Aorta (tissue), 5 donors: ENCODE results near the gene COMMD4. TPM values are rescaled to one million over a fixed set of nuclear protein-coding genes. Genes with fewer than 3 reads are reported as not detected.
"Not testable (repeated sequence)": the region's sequence is repeated elsewhere in the genome, so short reads cannot be mapped to it uniquely, and the experiment has no call there.

Experiments used
- ATAC-seq: fragments of 200-7000 bp; cut with Tn5 transposase; one replicate; pipeline ENCODE4 v1.9.1; 2022; ENCODE audit warnings: moderate library complexity; ENCODE audit not compliant: low FRiP score
- DNase-seq, 2 donors: peaks; one replicate each; pipeline ENCODE4 v3.0.0-alpha.2; 2020
- H3K27ac ChIP-seq, 2 donors: one replicate each; pipeline ENCODE4 v1.5.1; 2013; ENCODE audit warnings: low read length in 2 of 2, mild to moderate bottlenecking in 2 of 2, moderate library complexity in 2 of 2, control low read depth in 1 of 2, inconsistent platforms in 1 of 2, low read depth in 1 of 2
- H3K27me3 ChIP-seq, 2 donors: one replicate each; pipeline ENCODE4 v1.6.1; 2013; ENCODE audit warnings: control low read depth in 1 of 2, low read length in 1 of 2, mild to moderate bottlenecking in 1 of 2, moderate library complexity in 1 of 2; ENCODE audit not compliant: insufficient read depth in 2 of 2, control insufficient read depth in 1 of 2
- H3K36me3 ChIP-seq, 2 donors: one replicate each; pipeline ENCODE4 v1.6.1; 2013; ENCODE audit warnings: control low read depth in 1 of 2, low read length in 1 of 2, mild to moderate bottlenecking in 1 of 2; ENCODE audit not compliant: insufficient read depth in 2 of 2, control insufficient read depth in 1 of 2
- H3K4me1 ChIP-seq, 2 donors: one replicate each; pipeline ENCODE4 v1.6.1; 2013; ENCODE audit warnings: low read length in 2 of 2, control low read depth in 1 of 2, mild to moderate bottlenecking in 1 of 2, moderate library complexity in 1 of 2; ENCODE audit not compliant: insufficient read depth in 2 of 2, control insufficient read depth in 1 of 2
- H3K4me3 ChIP-seq, 2 donors: one replicate each; pipeline ENCODE4 v1.5.1; 2013; ENCODE audit warnings: low read length in 2 of 2, control low read depth in 1 of 2, mild to moderate bottlenecking in 1 of 2
- H3K9me3 ChIP-seq: one replicate; pipeline ENCODE4 v1.6.1; 2013; ENCODE audit warnings: mild to moderate bottlenecking, low read length; ENCODE audit not compliant: control insufficient read depth
- WGBS, 2 donors: extraction: QIAGEN DNeasy Blood & Tissue Kit; methylation state at CpG; one replicate each; pipeline ENCODE4 v1.1.7; 2013; 5-methylcytosine and 5-hydroxymethylcytosine counted together
- intact Hi-C, 2 donors: fragments of 100-400 bp; cut with DNase I; formaldehyde crosslinking; loops; one replicate each; pipeline versions ENCODE4 v1.14.2 to v1.15.0; 2022
- polyA plus RNA-seq, 2 donors: library from polyadenylated mRNA; stranded (reverse); fragments of 200-250 nt; gene quantifications; one replicate each; pipeline ENCODE4 v1.2.3, GENCODE V29; 2013
- total RNA-seq, 2 donors: library from RNA; stranded (reverse); fragmentation: NEBNext Ultra II Directional; extraction: Animal tissue kit (Norgen Biotek cat#: 25700); gene quantifications; one replicate each; pipeline ENCODE4 v1.2.1, GENCODE V29; 2021
- donor health status: healthy with polysubstance abuse.
- donor health status: Bipolar disorder and iron deficiency.
- donor health status: DM: no; HTN: no; CAD: no.
- donor health status: DM: no; HTN: no; CAD: no.
- donor health status: DM: yes; HTN: yes; CAD: no.

Gene COMMD4
- total and polyA plus RNA-seq, 4 donors, result 27.0 to 136 (median 39.2) TPM

DNA sequence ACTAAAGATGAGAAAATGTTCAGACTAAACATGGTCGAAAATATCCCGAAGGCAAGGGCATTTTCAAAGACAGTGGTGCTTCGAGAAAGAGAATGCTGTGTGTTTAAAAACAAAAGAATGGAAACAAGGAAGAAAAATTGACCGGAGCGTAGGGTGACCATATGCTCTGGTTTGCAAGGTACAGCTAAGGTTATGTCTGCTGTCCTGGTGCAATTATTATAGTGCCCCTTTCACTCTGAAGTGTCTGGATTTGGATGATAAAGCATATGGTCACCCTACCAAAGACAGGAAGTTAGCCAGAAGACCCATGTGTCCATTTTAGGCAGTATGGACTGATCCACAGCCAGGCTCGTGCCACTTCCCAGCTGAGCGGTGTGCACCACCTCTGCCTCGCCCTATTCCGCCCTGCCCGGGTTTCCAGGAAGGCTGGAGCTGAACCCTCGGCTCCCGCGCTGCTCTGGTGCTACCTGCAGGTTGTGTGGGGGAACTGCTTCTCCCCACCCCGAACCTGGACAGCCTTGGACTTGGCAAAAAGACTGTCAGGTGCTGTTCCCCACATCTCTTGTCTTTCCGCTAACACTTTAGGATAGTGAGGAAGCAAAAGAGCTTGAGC is 28.0 kb upstream of the COMMD4 start:
- intact Hi-C loops, result no loop called here
- DNase-seq, result peak in 1 of 2 donors; percentile 70
- Histone ChIP-seq H3K36me3 (no peaks in the 10 kb centered on the region), H3K9me3 (no peaks in the 10 kb centered on the region), H3K27ac (no peak overlapping the region), H3K4me1 (no peaks in the 10 kb centered on the region), H3K27me3 (peaks cover 0 to 2% of the 10 kb centered on the region in 2 donors), H3K4me3 (no peak overlapping the region)
- ATAC-seq, result no peak
- WGBS, 2 donors, result 30 to 31% methylated on average over 15 of the region's 15 CpGs

DNA sequence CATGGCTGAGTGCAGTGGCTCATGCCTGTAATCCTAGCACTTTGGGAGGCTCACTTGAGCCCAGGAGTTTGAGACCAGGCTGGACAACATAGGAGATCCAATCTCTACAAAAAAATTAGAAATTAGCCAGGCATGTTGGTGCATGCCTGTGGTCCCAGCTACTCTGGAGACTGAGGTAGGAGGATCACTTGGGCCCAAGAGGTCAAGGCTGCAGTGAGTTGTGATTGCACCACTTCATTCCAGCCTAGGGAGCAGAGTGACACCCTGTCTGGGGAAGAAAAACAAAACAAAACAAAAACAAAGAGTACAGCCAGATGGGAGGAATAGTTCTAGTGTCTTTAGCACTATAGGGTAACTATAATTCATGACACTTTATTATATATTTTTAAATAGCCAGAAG is 26.2 kb upstream of the COMMD4 start:
- H3K27me3 ChIP-seq, result peaks cover 0 to 2% of the 10 kb centered on the region in 2 donors
- no peaks in the 10 kb centered on the region for H3K9me3 ChIP-seq
- no peak overlapping the region for H3K27ac ChIP-seq
- DNase-seq (no peak), ATAC-seq (no peak)
- intact Hi-C loops, result loop anchor here in 1 of 2 donors (10.0 kb wide), 1 partner anchor 75 kb away; no protein-coding TSS in a partner anchor
- H3K4me3 ChIP-seq, result no peak overlapping the region
- H3K4me1 ChIP-seq, result no peaks in the 10 kb centered on the region
- no peaks in the 10 kb centered on the region for H3K36me3 ChIP-seq

- intact Hi-C loops, result loop anchor here in 1 of 2 donors (10.0 kb wide), 1 partner anchor 78 kb away; no protein-coding TSS in a partner anchor
- H3K4me3 ChIP-seq, H3K27me3 ChIP-seq, H3K36me3 ChIP-seq, ATAC-seq, H3K4me1 ChIP-seq, H3K9me3 ChIP-seq, H3K27ac ChIP-seq, DNase-seq: not testable (repeated sequence)
- WGBS, 2 donors, result 90 to 95% methylated on average over 1 of the region's 1 CpG
Measured at GRCh38 chr15:75312548-75312947, 23.3 kb upstream of the COMMD4 start.

GRCh38 chr15:75313116-75313845 is 22.6 kb upstream of the COMMD4 start:
- H3K4me3 ChIP-seq, result no peak overlapping the region
- no peaks in the 10 kb centered on the region for H3K36me3 ChIP-seq
- H3K27me3 ChIP-seq, result peaks cover 0 to 2% of the 10 kb centered on the region in 2 donors
- H3K27ac ChIP-seq, result no peak overlapping the region
- H3K9me3 ChIP-seq, result no peaks in the 10 kb centered on the region
- no peak for ATAC-seq
- WGBS, 2 donors, result 86 to 87% methylated on average over 12 to 13 of the region's 13 CpGs
- intact Hi-C loops, result loop anchor here in 1 of 2 donors (10.0 kb wide), 1 partner anchor 78 kb away; no protein-coding TSS in a partner anchor
- no peaks in the 10 kb centered on the region for H3K4me1 ChIP-seq
- DNase-seq, result peak in 1 of 2 donors; percentile 64

GRCh38 chr15:75314552-75315290 is 21.1 kb upstream of the COMMD4 start:
- no peaks in the 10 kb centered on the region for H3K36me3 ChIP-seq
- H3K9me3 ChIP-seq, result no peaks in the 10 kb centered on the region
- ATAC-seq (no peak), DNase-seq (peak in 1 of 2 donors; percentile 32)
- no peak overlapping the region for H3K4me3 ChIP-seq
- 65 to 77% methylated on average over 5 of the region's 5 CpGs for WGBS, 2 donors
- H3K4me1 ChIP-seq, result no peaks in the 10 kb centered on the region
- intact Hi-C loops, result loop anchor here in 1 of 2 donors (10.0 kb wide), 1 partner anchor 80 kb away; no protein-coding TSS in a partner anchor
- peaks cover 0 to 2% of the 10 kb centered on the region in 2 donors for H3K27me3 ChIP-seq
- no peak overlapping the region for H3K27ac ChIP-seq

- H3K36me3 ChIP-seq, DNase-seq, H3K9me3 ChIP-seq, H3K4me1 ChIP-seq, H3K4me3 ChIP-seq, ATAC-seq, H3K27me3 ChIP-seq, H3K27ac ChIP-seq: not testable (repeated sequence)
- intact Hi-C loops, result loop anchor here in 1 of 2 donors (10.0 kb wide), 1 partner anchor 85 kb away; no protein-coding TSS in a partner anchor
- 77 to 81% methylated on average over 5 of the region's 5 CpGs for WGBS, 2 donors
Measured at GRCh38 chr15:75319231-75319897, 16.5 kb upstream of the COMMD4 start.

GRCh38 chr15:75321711-75322110 is 14.2 kb upstream of the COMMD4 start:
- no peaks in the 10 kb centered on the region for H3K27me3 ChIP-seq
- WGBS, 2 donors, result 88 to 94% methylated on average over 6 of the region's 6 CpGs
- no peak for ATAC-seq
- H3K36me3 ChIP-seq, result no peaks in the 10 kb centered on the region
- no peaks in the 10 kb centered on the region for H3K4me1 ChIP-seq
- no peak for DNase-seq
- H3K9me3 ChIP-seq, result no peaks in the 10 kb centered on the region
- intact Hi-C loops, result no loop called here
- H3K27ac ChIP-seq, result no peak overlapping the region
- H3K4me3 ChIP-seq, result no peak overlapping the region

DNA sequence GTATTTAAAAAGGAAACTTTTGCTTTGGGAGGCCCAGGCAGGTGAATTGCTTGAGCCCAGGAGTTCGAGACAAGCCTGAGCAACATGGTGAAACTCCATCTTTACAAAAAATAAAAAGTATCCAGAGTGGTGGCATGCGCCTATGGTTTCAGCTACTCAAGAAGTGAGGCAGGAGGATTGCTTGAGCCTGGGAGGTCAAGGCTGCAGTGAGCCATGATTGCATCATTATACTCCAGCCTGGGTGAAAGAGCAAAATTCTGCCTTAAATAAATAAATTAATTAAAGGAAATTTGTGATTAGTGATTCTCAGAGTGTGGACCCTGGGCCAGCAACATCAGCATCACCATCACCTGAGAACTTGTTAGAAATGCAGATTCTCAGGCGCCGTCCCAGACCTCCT is 9.9 kb upstream of the COMMD4 start:
- Histone ChIP-seq H3K36me3 (no peaks in the 10 kb centered on the region), H3K27ac (no peak overlapping the region), H3K9me3 (no peaks in the 10 kb centered on the region), H3K27me3 (no peaks in the 10 kb centered on the region), H3K4me1 (no peaks in the 10 kb centered on the region), H3K4me3 (no peak overlapping the region)
- 93 to 96% methylated on average over 4 of the region's 4 CpGs for WGBS, 2 donors
- intact Hi-C loops, result no loop called here
- DNase-seq (no peak), ATAC-seq (no peak)
